Muscle of arm (tissue), 12 donors: ENCODE results near the gene SCN3A. TPM values are rescaled to one million over a fixed set of nuclear protein-coding genes. Genes with fewer than 3 reads are reported as not detected.

Source experiments
- DNase-seq: peaks from one replicate; pipeline ENCODE4 v3.0.0-alpha.2; 2013
- polyA plus RNA-seq, 12 donors: library from polyadenylated mRNA; unstranded; fragments of 120-200 nt; gene quantifications; one replicate each; pipeline ENCODE4 v1.2.1, GENCODE V29; 2013; ENCODE audit not compliant: insufficient read length in 12 of 12

Gene SCN3A
- polyA plus RNA-seq, 12 donors: 0.38 to 3.6 (median 0.80) TPM; not detected in 1

- DNase-seq: no peak
These were observed 12.6 kb downstream of the SCN3A start for GRCh38 chr2:165191096-165191728.

- DNase-seq: no peak
These were observed 18.2 kb downstream of the SCN3A start for GRCh38 chr2:165185633-165186032.

DNA sequence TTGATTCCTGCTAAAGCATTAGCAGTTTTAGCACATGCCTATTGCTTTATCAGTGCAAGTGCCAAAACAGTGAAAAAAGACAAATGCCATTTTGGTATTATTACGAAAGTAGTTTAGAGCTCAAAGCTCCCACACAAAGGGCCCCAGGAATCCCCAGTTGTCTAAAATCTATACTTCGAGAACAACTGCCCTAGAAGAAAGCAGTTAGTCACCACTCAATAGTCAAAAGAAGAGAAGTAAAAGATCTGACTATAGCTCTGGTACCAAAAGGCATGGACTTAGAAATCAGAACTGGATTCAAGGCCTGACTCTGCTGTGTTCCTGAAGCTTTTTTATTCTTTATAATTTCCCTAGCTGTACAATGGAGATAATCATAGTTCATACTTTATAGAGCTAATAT, 21.8 kb downstream of the SCN3A start:
- DNase-seq: no peak

- DNase-seq: no peak
These were observed 27.1 kb downstream of the SCN3A start for GRCh38 chr2:165176780-165177179.

- no peak for DNase-seq
These were observed 30.6 kb downstream of the SCN3A start for GRCh38 chr2:165173215-165173614.

GRCh38 chr2:165164201-165164600, 39.6 kb downstream of the SCN3A start:
- no peak for DNase-seq

DNA sequence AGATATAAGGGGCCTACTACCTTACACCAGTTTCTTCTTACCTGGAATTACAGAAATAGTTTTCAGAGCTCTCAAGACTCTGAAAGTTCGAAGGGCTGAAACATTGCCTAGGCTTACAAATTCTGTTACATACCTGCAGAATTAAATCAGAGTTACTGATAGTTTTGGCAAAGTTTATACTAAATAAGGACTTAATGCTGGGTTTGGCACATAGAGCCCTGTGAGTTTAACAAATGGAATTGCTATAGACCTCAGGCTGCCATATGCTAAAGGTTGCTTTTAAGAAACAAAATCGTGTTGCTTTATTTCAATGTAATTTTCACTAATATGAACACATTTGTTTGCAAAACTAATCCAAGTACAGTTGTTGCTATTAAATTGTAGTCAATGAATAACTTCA, 40.1 kb downstream of the SCN3A start:
- no peak for DNase-seq

GRCh38 chr2:165162466-165162865, 41.4 kb downstream of the SCN3A start:
- DNase-seq: no peak

DNA sequence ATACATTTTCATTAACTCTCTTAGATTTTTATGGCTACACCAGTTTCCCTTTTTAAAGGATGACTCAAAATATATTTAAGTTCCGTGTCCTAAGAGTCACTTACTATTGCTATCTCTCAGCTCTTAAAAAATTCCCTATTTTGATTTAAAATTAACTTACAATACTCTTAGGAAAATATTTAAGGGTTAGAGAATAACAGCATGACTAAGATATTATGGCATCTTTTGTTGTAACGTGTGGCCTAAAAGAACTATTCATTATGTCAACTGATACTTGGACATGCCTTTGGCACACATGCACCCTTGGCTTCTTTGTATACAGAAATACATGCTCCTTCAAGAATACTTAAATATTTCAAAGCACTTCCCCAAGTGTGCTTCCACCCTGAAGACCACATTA, 42.3 kb downstream of the SCN3A start:
- DNase-seq: no peak

- no peak for DNase-seq
These were observed 46.7 kb downstream of the SCN3A start for GRCh38 chr2:165157160-165157559.

GRCh38 chr2:165155152-165155551, 48.7 kb downstream of the SCN3A start:
- no peak for DNase-seq

DNA sequence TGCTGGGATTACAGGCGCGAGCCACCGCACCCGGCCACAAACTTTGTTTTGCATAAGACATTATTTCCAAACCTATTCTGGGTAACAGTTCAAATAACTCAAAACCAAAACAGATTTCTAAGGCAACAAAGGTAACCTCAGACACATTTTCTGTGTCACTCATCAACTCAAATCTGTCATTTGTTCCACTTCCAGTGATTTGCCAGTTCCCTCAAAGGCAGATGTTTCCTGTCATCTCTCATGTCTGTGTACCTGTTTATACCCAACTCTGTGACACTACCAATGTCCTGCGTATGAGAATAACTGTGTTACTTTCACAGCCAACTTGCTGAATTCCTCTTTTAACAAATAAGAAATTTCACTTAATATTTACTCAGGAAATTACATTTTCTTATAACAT, 54.4 kb downstream of the SCN3A start:
- DNase-seq: no peak

GRCh38 chr2:165147186-165148045, 56.4 kb downstream of the SCN3A start:
- no peak for DNase-seq

DNA sequence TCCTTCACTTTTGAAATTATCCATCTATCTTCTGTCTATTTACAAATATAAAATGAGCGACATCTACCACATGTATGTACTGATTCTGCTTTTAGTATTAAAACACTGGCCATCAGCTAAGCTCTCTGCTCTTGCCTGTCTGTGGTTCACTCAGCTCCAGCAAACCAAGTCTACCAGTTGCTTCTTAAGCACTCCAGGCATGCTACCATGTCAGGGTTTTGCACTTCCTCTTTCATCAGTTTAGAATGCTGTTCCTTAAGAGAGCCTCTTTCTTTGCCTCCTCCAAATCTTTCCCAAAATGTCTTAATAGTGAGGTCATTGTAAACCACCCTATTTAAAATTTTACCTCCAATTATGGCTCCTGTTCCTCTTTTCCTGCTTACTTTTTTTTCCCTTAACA, 59.5 kb downstream of the SCN3A start:
- no peak for DNase-seq

DNA sequence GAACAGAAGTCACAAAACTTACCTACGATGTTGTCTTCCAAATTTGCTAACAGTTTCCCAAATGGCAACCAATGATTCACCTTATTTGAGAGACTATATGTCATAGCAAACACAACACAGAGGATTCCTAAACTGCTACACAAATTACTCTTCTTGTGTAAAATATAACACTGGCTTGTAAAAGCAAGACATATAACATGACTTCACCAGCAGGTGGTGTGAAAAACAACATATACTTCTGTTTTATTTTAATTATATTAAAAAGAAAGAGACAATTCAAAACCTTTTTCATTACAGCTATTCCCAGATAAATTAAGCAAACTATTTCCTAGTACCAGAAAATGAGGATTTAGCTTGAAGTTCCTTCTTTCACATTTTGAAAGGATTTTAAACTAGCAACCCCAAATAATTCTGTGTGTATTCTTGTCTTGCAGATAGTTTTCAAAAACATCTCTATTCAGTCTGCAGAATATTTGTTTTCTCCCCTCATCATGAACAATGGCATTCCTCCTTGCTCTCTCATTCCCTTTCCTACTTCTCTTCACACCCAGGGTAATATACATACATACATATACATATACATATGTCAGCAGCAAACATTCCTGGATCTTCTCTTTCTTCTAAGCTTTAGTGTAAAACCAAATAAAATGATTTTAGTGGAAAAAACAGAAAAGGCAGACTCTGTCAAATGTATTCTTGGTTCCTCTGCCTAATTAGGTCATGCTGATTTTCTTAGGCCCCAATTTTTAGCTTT, 62.1 kb downstream of the SCN3A start:
- no peak for DNase-seq

GRCh38 chr2:165126244-165126643, 77.6 kb downstream of the SCN3A start:
- DNase-seq: no peak

DNA sequence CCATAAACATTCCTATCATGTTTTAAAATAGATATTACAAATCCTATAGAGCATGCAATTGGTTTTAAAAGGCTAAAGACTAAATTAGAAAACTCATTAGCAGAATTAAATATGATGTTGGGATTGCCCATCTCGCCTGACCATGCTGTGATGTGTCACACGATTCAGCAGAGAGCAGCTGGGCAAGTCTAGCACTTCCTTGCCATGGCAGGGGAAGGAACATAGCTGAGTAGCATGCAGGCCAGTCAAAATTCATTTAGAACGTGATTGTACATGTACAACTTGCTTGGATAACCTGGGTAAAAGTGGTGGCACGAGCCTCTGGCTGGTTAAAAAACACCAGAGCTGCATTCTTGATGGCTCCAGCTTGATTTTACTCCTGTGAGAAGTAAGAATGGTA, 81.3 kb downstream of the SCN3A start:
- no peak for DNase-seq

DNA sequence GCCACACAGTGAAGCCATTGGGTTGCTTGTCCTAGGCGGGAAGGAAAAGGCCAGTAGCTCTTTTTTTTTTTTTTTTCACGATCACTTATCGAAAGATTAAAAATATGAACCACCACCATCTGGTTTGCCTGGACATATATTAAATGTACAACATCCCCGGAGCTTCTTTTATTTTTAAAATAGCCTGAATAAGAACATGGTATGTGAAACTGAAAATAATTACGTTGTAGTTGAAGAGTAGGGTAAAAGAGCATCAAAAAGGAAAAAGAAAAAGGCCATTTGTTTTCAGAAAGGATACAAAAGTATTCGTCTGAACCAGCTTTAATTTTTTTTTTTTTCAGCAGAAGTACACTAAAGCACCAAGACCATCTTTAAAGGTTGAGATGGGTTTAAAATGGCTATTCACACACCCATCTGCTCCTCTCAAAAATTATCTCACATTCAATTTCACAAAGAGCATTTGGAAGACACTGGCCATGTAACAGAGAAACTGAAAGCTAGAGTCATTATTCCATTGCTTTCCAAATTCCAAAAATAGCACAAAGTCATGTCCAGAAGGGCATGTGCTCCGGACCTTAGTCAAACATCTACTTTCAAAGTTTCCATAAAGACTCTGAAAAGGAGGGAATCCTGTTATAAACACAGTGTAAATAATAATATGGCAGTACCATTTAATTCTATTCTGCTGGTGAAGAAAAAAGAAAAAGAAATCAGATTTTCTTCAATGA, 82.9 kb downstream of the SCN3A start:
- DNase-seq: peak; percentile 4

GRCh38 chr2:165115258-165115657, 88.6 kb downstream of the SCN3A start:
- no peak for DNase-seq

DNA sequence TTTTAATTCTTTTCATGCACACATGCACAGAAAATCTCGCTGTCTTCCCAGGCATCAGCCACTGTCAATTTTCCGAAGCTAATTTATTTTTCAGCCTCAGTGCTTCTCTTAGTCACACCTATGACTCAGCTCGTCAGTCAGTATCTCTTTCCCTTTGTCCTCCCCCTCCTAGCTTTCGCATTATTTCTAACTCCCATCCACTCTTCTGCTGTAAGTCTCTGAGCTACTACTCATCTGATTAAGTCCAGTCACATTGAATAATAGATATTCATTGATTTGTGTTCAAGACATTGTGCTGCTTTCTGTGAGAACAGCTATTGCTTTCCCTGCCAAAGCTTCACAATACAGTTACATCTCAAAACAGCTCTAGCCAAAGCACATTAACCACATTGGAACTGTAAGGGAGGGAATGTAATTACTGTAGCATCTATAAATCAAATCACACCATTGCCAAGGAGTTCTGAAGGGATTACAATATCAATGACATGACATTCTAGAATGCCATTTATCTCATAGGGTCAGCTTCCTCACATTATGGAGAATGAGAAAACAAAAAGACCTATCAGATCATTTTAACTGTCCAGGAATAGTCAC, 89.4 kb downstream of the SCN3A start:
- no peak for DNase-seq

DNA sequence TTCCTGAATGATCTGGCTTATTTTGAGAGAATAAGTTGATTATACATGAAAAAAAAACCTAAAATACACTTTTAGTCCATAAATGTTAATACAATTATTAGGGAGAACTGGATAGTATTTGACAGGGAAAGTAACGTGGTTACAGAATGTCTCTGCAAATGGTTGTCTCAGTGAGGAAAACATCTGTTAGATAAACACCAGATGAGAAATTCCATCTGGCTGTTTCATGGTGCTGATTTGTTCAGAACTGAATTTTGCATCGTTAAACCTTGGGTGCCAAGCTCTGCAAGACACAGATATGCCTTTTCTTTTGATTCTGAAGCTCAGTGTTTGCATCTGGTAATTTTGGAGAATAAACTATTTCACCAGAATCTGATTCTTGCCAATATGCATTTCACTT, 90.4 kb downstream of the SCN3A start:
- no peak for DNase-seq

DNA sequence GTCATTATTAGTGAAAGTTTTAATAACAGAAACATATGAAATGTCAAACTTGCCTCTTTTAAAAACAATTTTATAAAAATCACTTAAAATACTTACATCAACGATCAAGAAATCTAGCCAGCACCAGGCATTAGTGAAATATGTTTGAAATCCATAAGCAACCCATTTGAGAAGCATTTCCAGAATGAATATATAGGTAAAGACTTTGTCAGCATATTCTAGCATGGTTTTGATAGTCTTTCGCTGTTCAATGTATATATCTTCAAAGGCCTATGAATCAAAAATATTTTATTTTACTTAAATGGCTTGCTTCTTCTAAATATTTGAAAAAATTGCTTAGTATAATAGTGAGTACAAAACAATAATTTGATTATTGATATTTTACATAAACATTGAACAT, 91.1 kb downstream of the SCN3A start:
- no peak for DNase-seq
